ENCODE results near the gene RBM27.
A peak's percentile ranks its signal among the peaks of the same experiment; 100 is the strongest.
"Not testable (repeated sequence)": the region's sequence is repeated elsewhere in the genome, so short reads cannot be mapped to it uniquely, and the experiment has no call there.

RBM27 gene

DNA sequence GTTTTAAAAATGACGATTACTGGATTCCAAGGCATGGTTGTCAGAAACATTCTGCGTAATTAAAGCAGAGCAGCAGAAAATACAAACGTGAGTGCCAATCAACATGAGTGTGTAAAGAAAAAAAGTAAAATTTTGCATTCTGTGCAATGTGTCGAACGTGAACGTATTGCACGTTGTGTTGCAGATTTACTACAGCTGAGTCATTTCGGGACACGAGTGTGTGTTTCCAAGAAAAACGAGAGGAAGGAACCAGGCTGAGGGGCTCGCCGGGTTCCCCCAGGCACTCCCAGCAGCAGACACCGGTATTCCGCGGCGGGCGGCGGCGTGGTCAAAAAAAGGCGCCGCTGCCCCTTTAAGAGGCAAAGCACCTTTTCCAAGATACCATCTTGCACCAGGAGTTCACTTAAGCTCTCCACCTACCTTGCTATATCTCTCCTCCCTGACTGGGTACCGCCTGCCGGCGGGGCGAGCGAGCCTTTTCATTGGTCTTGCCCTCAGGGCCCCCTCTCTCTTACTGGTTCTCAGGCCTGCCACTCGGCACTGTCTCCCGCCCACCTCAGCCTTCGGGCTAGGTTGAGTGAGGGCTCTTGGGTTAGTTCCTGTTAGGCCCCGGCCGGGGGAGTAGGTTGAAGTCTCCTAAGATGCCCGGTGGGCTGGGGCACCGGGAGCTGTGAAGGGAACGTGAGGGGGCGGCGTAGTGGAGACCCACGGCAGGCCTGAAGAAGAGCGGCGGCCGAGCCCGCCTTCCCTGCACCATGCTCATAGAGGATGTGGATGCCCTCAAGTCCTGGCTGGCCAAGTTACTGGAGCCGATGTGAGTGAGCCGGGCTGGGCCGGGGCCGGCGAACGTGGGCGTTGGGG lies at the start of gene RBM27:
Gene RBM27, plus strand, starts transcription at position 595 of the 861 bp plus-strand sequence. Its CDS starts 161 bp downstream, at position 756.
- DNase-seq (ENCODE audit: low read depth): peak; percentile 94

DNA sequence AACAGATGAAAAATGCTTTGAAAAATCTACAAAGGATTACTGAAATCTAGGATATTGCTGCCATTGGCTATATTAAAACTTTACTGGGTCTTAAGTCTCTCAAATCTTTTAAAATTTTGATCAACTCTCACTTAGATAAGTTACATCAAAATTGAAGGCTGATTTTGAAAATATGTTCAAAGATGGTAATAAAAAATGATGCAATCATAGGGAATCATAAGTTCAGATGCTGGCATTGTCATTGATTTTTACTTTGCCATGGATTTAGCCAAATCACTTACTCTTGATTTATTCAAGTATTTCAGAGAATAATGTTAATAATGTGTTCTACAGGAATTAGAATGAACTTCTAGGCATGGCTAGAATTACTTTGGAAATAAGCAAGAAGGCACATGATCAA lies 45.1 kb upstream of the RBM27 start:
- DNase-seq (ENCODE audit: low read depth): no peak

DNA sequence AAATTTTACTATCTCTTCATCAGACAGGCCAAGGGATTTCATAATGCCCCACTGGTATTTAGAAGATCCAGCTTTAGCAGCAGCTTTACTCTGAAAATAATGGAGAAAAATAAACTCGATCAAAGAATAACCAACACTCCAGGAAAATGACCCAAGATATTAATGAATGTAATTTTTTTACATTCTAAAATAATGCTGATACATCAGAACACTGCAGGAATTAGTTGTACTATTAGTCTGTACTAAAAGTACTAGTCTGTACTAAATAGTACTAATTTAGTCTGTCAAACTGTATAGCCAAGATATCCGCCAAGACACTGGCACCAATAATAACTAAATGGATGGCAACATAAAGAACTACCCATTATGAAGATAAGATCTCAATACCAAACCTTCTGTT lies 39.0 kb upstream of the RBM27 start:
- no peak for DNase-seq (ENCODE audit: low read depth)

GRCh38 chr5:146165460-146165859 lies 37.9 kb upstream of the RBM27 start:
- no peak for DNase-seq (ENCODE audit: low read depth)

- no peak for DNase-seq (ENCODE audit: low read depth)
Measured at GRCh38 chr5:146165903-146166302, 37.5 kb upstream of the RBM27 start.

DNA sequence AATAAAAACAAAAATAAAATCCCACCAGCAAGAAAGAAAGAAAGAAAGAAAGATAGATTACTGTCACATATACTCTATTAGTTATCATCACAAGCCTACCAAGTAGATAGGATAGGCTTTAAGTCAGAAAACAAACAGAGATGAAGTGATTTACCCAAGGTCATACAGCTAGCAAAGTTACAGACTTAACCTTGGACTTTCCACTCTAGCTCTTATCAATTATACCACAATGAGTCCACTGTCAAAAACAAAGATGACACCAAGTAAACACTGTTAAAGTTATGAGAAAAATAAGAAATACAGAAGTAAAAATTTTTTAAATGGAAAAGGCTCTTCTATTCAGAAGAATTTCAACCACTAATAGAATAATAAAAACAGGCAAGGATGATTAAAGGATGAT lies 34.3 kb upstream of the RBM27 start:
- no peak for DNase-seq (ENCODE audit: low read depth)

DNA sequence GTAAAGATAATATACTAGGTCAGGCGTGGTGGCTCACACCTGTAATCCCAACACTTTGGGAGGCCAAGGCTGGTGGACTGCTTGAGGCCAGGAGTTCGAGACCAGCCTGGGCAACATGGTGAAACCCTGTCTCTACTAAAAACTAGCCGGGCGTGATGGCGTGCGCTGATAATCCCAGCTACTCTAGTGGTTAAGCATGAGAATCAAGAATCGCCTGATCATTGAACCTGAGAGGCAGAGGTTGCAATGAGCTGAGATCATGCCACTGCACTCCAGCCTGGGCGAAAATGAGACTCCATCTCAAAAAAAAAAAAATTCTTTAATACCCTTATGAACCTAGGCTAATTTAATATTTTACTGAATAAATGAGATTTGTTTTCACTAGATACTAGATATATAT lies 30.4 kb upstream of the RBM27 start:
- not testable (repeated sequence) for DNase-seq (ENCODE audit: low read depth)

GRCh38 chr5:146173597-146173996 lies 29.8 kb upstream of the RBM27 start:
- no peak for DNase-seq (ENCODE audit: low read depth)

DNA sequence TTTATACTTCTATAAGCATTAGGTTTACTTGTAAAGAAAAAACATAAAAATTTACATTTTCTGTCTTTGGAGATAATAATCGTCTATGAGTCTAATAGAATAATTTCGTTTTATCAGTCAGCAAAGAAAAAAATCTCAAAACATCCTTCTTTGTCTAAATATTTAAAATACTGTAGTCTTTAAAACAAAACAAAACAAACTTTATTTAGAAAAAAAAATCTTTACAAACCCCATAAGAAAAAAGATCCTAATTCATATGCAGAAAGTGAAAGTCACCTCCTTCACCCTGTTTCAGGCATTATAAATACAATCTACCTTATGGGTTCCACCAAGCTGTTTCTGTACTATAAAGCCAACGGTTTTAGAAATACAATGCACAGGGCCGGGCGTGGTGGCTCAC lies 26.6 kb upstream of the RBM27 start:
- DNase-seq (ENCODE audit: low read depth): no peak

- no peak for DNase-seq (ENCODE audit: low read depth)
Measured at GRCh38 chr5:146179696-146180095, 23.7 kb upstream of the RBM27 start.

DNA sequence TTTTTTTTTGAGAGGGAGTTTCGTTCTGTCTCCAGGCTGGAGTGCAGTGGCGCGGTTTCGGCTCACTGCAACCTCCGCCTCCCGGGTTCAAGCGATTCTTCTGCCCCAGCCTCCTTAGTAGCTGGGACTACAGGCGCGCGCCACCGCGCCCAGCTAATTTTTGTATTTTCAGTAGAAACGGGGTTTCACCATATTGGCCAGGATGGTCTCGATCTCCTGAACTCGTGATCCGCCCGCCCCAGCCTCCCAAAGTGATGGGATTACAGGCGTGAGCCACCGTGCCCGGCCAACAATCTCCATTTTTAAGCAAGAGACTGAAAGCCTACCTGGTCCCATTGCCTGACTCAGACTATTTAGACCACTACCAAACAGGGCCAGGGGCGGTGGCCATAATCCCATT lies 20.0 kb upstream of the RBM27 start:
- not testable (repeated sequence) for DNase-seq (ENCODE audit: low read depth)

- no peak for DNase-seq (ENCODE audit: low read depth)
Measured at GRCh38 chr5:146185161-146185560, 18.2 kb upstream of the RBM27 start.

DNA sequence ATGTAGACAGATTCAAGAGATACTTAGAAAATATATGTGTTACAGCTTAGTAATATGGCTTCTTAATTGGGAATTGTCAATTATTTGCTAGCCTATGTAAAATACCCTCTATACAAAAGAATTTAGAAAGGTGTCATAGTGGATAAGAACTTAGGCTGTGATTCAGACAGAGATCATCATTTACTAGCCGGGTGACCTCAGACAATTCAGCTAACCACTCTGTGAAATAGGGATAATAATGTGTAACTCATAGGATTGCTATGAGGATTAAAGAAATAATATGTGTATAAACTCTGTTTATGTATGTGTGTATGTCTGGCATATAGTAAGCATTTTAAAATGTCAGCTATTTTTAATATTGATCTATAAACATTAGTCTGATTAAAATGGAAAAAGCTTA lies 15.0 kb upstream of the RBM27 start:
- no peak for DNase-seq (ENCODE audit: low read depth)

DNA sequence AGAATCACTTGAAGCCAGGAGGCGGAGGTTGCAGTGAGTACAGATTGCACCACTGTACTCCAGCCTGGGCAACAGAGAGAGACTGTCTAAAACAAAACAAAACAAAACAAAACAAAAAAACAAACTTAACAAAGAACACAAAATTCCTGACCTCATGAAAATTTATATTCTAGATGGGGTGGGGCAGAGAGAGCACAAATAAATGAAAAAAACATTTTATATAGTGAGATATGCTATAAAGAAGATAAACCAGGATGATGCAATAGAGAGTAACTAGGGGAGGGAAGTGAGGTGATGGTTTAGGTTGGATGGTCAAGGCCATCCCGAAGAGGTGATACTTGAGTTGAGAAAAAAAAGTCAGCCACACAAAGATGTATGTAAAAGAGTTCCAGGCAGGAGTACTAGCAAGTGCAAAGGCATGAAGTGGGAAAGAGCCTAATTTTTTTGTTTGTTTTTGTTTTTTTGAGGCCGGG lies 10.8 kb upstream of the RBM27 start:
- DNase-seq (ENCODE audit: low read depth): no peak

GRCh38 chr5:146193285-146193684 lies 10.1 kb upstream of the RBM27 start:
- no peak for DNase-seq (ENCODE audit: low read depth)

DNA sequence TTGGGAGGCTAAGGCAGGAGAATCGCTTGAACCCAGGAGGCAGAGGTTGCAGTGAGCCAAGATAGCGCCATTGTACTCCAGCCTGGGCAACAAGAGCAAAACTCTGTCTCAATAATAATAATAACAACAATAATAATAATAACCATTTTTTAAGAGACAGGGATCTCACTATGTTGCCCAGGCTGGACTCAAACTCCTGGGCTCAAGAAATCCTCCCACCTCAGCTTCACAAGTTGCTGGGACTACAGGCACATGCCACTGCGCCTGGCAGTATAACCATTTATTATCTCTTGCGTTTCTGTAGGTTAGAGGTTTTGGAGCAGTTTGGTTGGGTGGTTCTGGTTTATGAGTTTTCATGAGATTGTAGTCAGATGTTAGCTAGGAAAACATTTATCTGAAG lies 8.4 kb upstream of the RBM27 start:
- DNase-seq (ENCODE audit: low read depth): not testable (repeated sequence)

GRCh38 chr5:146196459-146197048 lies 6.9 kb upstream of the RBM27 start:
- DNase-seq (ENCODE audit: low read depth): no peak

DNA sequence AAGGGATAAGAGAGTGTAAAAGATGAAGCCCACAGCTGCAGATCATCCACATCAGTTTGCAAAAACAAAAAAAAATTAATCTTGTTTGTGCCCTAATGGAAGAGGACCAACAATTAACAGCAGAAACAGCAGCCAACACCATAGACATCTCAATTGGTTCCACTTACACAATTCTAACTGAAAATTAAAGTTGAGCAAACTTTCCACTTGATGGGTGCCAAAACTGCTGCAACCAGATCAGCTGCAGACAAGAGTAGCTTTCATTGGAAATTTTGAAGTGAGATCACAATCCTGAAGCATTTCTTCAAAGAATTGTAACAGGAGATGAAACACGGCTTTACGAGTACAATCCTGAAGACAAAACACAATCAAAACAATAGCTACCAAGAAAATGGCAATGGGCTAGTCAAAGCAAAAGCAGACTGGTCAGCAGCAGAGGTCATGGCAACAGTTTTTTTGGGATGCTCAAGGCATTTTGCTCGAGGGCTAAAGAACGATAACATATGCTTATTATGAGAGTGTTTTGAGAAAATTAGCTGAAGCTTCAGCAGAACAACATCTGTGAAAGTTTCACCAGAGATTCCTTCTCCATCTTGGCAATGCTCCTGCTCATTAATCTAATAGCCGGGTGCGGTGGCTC lies 4.1 kb upstream of the RBM27 start:
- DNase-seq (ENCODE audit: low read depth): no peak

DNA sequence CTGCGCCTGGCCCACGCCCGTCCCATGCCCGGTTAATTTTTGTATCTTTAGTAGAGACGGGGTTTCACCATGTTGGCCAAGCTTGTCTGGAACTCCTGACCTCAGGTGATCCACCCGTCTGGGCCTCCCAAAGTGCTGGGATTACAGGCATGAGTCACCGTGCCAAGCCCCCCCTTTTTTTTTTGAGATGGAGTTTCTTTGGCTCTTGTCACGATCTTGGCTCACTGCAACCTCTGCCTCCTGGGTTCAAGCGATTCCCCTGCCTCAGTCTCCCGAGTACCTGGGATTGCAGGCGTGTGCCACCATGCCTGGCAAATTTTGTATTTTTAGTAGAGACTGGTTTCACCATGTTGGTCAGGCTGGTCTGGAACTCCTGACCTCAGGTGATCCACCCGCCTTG lies 1.6 kb upstream of the RBM27 start:
- DNase-seq (ENCODE audit: low read depth): not testable (repeated sequence)

DNA sequence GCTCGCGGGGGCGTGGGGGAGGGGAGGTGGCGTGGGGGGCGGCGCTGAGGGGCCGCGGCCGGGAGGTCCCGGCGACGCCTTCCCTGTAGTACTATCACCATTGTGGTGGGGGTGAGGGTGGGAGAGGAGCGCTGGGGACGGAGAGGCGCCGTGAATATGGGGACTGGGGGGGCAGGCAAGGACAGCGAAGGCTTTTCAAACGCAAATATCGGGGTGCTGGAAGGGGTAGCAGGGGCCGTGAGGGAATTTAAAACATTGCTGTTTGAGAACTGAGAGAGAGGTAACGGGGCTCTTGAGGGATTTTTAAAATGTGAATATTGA lies 427 bp downstream of the RBM27 start:
- DNase-seq (ENCODE audit: low read depth): no peak

DNA sequence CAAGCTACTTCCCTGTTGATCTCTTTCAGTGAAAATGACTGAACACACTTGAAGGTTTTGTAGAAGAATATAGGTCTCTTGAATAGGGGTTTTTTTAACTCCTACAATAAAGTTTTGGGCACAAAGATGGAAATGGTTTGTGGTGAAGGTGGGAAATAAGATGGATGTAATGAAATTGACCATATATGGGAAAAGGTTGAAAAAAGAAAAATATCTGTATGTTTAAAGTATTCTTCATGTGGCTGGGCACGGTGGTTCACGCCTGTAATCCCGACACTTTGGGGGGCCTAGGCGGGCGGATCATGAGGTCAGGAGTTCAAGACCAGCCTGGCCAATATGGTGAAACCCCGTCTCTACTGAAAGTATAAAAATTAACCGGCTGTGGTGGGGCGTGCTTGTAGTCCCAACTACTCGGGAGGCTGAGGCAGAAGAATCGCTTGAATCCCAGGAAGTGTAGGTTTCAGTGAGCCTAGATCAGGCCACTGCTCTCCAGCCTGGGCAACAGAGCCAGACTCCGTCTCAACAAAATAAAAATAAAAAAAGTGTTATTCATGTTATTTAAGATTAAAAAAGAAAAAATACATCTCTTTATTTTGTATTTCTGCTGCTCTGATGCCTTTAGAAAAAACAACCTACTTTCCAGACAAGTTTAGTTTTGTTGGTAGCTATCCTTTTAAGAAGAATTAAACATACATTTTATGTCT lies 2.2 kb downstream of the RBM27 start:
- no peak for DNase-seq (ENCODE audit: low read depth)

DNA sequence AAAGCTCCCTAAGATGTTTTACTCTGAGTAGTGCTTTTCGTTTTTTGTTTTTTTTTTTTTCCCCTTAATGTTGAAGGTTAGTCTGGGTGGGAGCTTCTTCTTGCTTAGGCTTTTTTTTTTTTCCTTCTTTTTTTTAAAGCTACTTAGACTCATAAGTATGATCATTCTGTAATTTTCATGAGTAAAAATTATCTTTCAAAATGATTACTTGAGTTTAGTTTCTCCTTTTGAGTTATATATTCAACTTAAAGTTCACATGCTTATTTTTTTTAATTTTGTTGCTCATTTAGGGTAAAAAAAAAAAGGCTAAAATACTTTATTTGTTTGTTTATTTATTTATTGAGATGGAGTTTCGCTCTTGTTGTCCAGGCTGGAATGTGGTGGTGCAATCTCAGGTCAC lies 2.9 kb downstream of the RBM27 start:
- no peak for DNase-seq (ENCODE audit: low read depth)

All from activated gamma-delta T cell treated with anti-CD3 and anti-CD28 coated beads, Interleukin-2, amount 50 U/mL, for 16 hours (primary cell).